ENCODE measurements around the gene TRAF2. TPM values are rescaled to one million over a fixed set of nuclear protein-coding genes. Genes with fewer than 3 reads are reported as not detected.
A peak's percentile ranks its signal among the peaks of the same experiment; 100 is the strongest.

Gene TRAF2
- total and polyA plus RNA-seq, 2 donors from 2014 or later, result 11.4 to 16.9 TPM

- FAIRE-seq (no peak), DNase-seq (peak in 1 of 5 donors; percentile 80)
- Histone ChIP-seq H3K36me3 (ENCODE audit: control insufficient read depth in 2 of 3, insufficient read depth in 3 of 3, low read length in 3 of 3) (peaks cover 0 to 7% (median 0%) of the 10 kb centered on the region in 3 donors), H3K9me3 (ENCODE audit: control insufficient read depth in 2 of 3, insufficient read depth in 1 of 3, low read length in 3 of 3) (no peaks in the 10 kb centered on the region), H3K4me1 (ENCODE audit: control insufficient read depth in 2 of 3, insufficient read depth in 2 of 3, low read depth in 1 of 3, low read length in 3 of 3) (peaks cover 0 to 16% (median 7%) of the 10 kb centered on the region in 3 donors), H3K9ac (ENCODE audit: low read length in 3 of 3) (no peak overlapping the region), H3K27ac (ENCODE audit: low read depth in 2 of 2, low read length in 2 of 2) (no peak overlapping the region), H3K27me3 (ENCODE audit: control insufficient read depth, insufficient read depth, low read length) (no peaks in the 10 kb centered on the region), H3K4me3 (ENCODE audit: low read length in 3 of 3) (no peak overlapping the region)
- intact Hi-C loops (cut with DNase I), result no loop called here
- no peak for TF ChIP-seq CTCF (IDR thresholded peaks at IDR 0.05; ENCODE audit: borderline replicate concordance, extremely low read depth, insufficient read depth)
Measured at GRCh38 chr9:136857166-136857565, 29.1 kb upstream of the TRAF2 start.

- no peak for FAIRE-seq
- H3K27me3 ChIP-seq (ENCODE audit: control insufficient read depth, insufficient read depth, low read length), result no peaks in the 10 kb centered on the region
- no peak overlapping the region for H3K27ac ChIP-seq (ENCODE audit: low read depth in 2 of 2, low read length in 2 of 2)
- DNase-seq, result peak in 2 of 5 donors; percentile 66 to 82
- peaks cover 0 to 14% (median 7%) of the 10 kb centered on the region in 3 donors for H3K4me1 ChIP-seq (ENCODE audit: control insufficient read depth in 2 of 3, insufficient read depth in 2 of 3, low read depth in 1 of 3, low read length in 3 of 3)
- no peak overlapping the region for H3K9ac ChIP-seq (ENCODE audit: low read length in 3 of 3)
- no peak for TF ChIP-seq CTCF (IDR thresholded peaks at IDR 0.05; ENCODE audit: borderline replicate concordance, extremely low read depth, insufficient read depth)
- H3K4me3 ChIP-seq (ENCODE audit: low read length in 3 of 3), result no peak overlapping the region
- intact Hi-C loops (cut with DNase I), result no loop called here
- H3K36me3 ChIP-seq (ENCODE audit: control insufficient read depth in 2 of 3, insufficient read depth in 3 of 3, low read length in 3 of 3), result peaks cover 0 to 9% (median 3%) of the 10 kb centered on the region in 3 donors
- no peaks in the 10 kb centered on the region for H3K9me3 ChIP-seq (ENCODE audit: control insufficient read depth in 2 of 3, insufficient read depth in 1 of 3, low read length in 3 of 3)
Measured at GRCh38 chr9:136857581-136858412, 28.5 kb upstream of the TRAF2 start.

GRCh38 chr9:136858452-136858843 lies 27.9 kb upstream of the TRAF2 start:
- intact Hi-C loops (cut with DNase I), result no loop called here
- H3K36me3 ChIP-seq (ENCODE audit: control insufficient read depth in 2 of 3, insufficient read depth in 3 of 3, low read length in 3 of 3), result peaks cover 0 to 15% (median 8%) of the 10 kb centered on the region in 3 donors
- no peak overlapping the region for H3K27ac ChIP-seq (ENCODE audit: low read depth in 2 of 2, low read length in 2 of 2)
- H3K4me3 ChIP-seq (ENCODE audit: low read length in 3 of 3), result no peak overlapping the region
- no peak overlapping the region for H3K9ac ChIP-seq (ENCODE audit: low read length in 3 of 3)
- peaks cover 0 to 14% (median 7%) of the 10 kb centered on the region in 3 donors for H3K4me1 ChIP-seq (ENCODE audit: control insufficient read depth in 2 of 3, insufficient read depth in 2 of 3, low read depth in 1 of 3, low read length in 3 of 3)
- peak in 1 of 5 donors; percentile 43 for DNase-seq
- H3K27me3 ChIP-seq (ENCODE audit: control insufficient read depth, insufficient read depth, low read length), result no peaks in the 10 kb centered on the region
- TF ChIP-seq CTCF (IDR thresholded peaks at IDR 0.05; ENCODE audit: borderline replicate concordance, extremely low read depth, insufficient read depth), result no peak
- FAIRE-seq, result no peak
- H3K9me3 ChIP-seq (ENCODE audit: control insufficient read depth in 2 of 3, insufficient read depth in 1 of 3, low read length in 3 of 3), result no peaks in the 10 kb centered on the region

Data from kidney (tissue), 14 donors.